ENCODE measurements around the gene AAGAB. TPM values are rescaled to one million over a fixed set of nuclear protein-coding genes. Genes with fewer than 3 reads are reported as not detected.

The AAGAB gene
- total RNA-seq, 2 experiments from 2014 or later = 14.2 to 15.6 TPM

- H3K4me3 ChIP-seq (ENCODE audit: low read length) = no peak overlapping the region
- peak overlapping the region; percentile 54 for H3K27ac Mint-ChIP-seq
- no peak overlapping the region for H3K4me3 Mint-ChIP-seq
- H3K36me3 Mint-ChIP-seq (ENCODE audit: low read depth) = peaks cover 67% of the 10 kb centered on the region
- no peak for TF ChIP-seq CTCF (IDR thresholded peaks at IDR 0.05)
- H3K9me3 Mint-ChIP-seq = no peaks in the 10 kb centered on the region
- no peak for ATAC-seq (ENCODE audit: poor library complexity)
- H3K4me1 ChIP-seq (ENCODE audit: insufficient read depth, low read length) = peaks cover 7% of the 10 kb centered on the region
- H3K27me3 ChIP-seq (ENCODE audit: control insufficient read depth in 1 of 2, insufficient read depth in 2 of 2, low read length in 2 of 2) = no peaks in the 10 kb centered on the region
- intact Hi-C loops (cut with DNase I, micrococcal nuclease) = no loop called here
- H3K9me3 ChIP-seq (ENCODE audit: control insufficient read depth in 1 of 2, insufficient read depth in 1 of 2, low read length in 2 of 2) = no peaks in the 10 kb centered on the region
- H3K36me3 ChIP-seq (ENCODE audit: insufficient read depth, low read length) = peaks cover 29% of the 10 kb centered on the region
- CTCF ChIA-PET = no interaction called here
- no peaks in the 10 kb centered on the region for H3K27me3 Mint-ChIP-seq
- POLR2A ChIA-PET = interaction anchor here (0.7 kb wide), 1 partner anchor 208 kb away, joined by 3 read pairs; no protein-coding TSS in a partner anchor
- H3K4me1 Mint-ChIP-seq (ENCODE audit: low read depth) = peaks cover 9% of the 10 kb centered on the region
- no peak for DNase-seq
- H3K27ac ChIP-seq (ENCODE audit: low read depth in 1 of 2, low read length in 2 of 2) = no peak overlapping the region
These were observed 58.2 kb downstream of the AAGAB start for GRCh38 chr15:67196222-67196621.

DNA sequence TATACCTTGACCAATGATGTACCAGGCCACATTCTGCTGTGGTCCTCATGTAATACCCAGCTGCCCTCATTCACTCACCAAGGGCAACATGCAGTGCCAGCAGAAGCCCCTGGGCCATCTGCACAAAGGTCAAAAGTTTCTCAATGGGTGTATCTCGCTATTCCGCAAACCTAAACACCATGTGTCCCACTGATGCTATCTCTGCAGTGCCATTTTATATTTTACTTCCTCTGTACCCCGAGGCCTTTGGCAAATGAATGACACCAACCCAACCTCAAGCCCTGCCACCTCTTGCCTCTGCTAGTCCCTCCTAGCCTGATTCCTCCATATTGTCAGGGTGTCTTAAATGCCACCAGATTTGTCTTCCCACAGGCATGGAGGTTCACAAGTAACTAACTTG is 59.2 kb downstream of the AAGAB start:
- no peaks in the 10 kb centered on the region for H3K27me3 ChIP-seq (ENCODE audit: control insufficient read depth in 1 of 2, insufficient read depth in 2 of 2, low read length in 2 of 2)
- ChIA-PET POLR2A (no interaction called here), CTCF (no interaction called here)
- Mint-ChIP-seq H3K27me3 (no peaks in the 10 kb centered on the region), H3K4me3 (no peak overlapping the region), H3K36me3 (ENCODE audit: low read depth) (peaks cover 65% of the 10 kb centered on the region), H3K9me3 (no peaks in the 10 kb centered on the region), H3K27ac (peak overlapping the region; percentile 48), H3K4me1 (ENCODE audit: low read depth) (peaks cover 9% of the 10 kb centered on the region)
- H3K9me3 ChIP-seq (ENCODE audit: control insufficient read depth in 1 of 2, insufficient read depth in 1 of 2, low read length in 2 of 2) = no peaks in the 10 kb centered on the region
- peaks cover 38% of the 10 kb centered on the region for H3K36me3 ChIP-seq (ENCODE audit: insufficient read depth, low read length)
- intact Hi-C loops (cut with DNase I, micrococcal nuclease) = no loop called here
- H3K27ac ChIP-seq (ENCODE audit: low read depth in 1 of 2, low read length in 2 of 2) = no peak overlapping the region
- H3K4me3 ChIP-seq (ENCODE audit: low read length) = no peak overlapping the region
- TF ChIP-seq CTCF (IDR thresholded peaks at IDR 0.05) = no peak
- ATAC-seq (ENCODE audit: poor library complexity) = no peak
- no peak for DNase-seq
- H3K4me1 ChIP-seq (ENCODE audit: insufficient read depth, low read length) = peaks cover 7% of the 10 kb centered on the region

DNA sequence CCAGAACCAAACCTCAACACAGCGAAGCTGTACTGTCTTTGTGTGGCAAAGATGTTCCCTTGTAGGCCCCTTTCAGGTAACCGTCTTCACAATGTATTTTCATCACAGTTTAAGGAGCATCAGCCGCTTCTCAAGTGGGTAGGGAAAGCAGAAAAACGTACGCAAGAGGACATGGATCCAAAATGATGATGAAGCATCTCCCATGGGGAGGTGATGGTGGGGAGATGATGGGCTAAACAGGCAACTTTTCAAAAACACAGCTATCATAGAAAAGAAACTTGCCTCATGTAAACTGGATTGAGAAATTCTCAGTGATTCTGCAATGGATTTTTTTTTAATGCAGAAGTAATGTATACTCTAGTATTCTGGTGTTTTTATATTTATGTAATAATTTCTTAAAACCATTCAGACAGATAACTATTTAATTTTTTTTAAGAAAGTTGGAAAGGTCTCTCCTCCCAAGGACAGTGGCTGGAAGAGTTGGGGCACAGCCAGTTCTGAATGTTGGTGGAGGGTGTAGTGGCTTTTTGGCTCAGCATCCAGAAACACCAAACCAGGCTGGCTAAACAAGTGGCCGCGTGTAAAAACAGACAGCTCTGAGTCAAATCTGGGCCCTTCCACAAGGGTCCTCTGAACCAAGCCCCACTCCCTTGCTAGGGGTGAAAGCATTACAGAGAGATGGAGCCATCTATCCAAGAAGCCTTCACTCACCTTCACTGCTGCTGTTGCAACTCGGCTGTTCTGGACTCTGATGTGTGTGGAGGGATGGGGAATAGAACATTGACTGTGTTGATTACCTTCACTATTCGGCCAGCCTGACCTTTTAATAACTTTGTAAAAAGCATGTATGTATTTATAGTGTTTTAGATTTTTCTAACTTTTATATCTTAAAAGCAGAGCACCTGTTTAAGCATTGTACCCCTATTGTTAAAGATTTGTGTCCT is 60.0 kb downstream of the AAGAB start:
- CTCF ChIA-PET = interaction anchor here (0.5 kb wide), 1 partner anchor 22 kb away, joined by 3 read pairs; no protein-coding TSS in a partner anchor
- no peaks in the 10 kb centered on the region for H3K27me3 Mint-ChIP-seq
- peaks cover 9% of the 10 kb centered on the region for H3K4me1 Mint-ChIP-seq (ENCODE audit: low read depth)
- peaks cover 0 to 4% of the 10 kb centered on the region in 2 experiments for H3K9me3 ChIP-seq (ENCODE audit: control insufficient read depth in 1 of 2, insufficient read depth in 1 of 2, low read length in 2 of 2)
- no peak overlapping the region for H3K4me3 ChIP-seq (ENCODE audit: low read length)
- H3K4me1 ChIP-seq (ENCODE audit: insufficient read depth, low read length) = peaks cover 7% of the 10 kb centered on the region
- no peak overlapping the region for H3K27ac ChIP-seq (ENCODE audit: low read depth in 1 of 2, low read length in 2 of 2)
- H3K9me3 Mint-ChIP-seq = no peaks in the 10 kb centered on the region
- ATAC-seq (ENCODE audit: poor library complexity) (no peak), DNase-seq (no peak)
- H3K36me3 Mint-ChIP-seq (ENCODE audit: low read depth) = peaks cover 65% of the 10 kb centered on the region
- no peaks in the 10 kb centered on the region for H3K27me3 ChIP-seq (ENCODE audit: control insufficient read depth in 1 of 2, insufficient read depth in 2 of 2, low read length in 2 of 2)
- H3K36me3 ChIP-seq (ENCODE audit: insufficient read depth, low read length) = peaks cover 47% of the 10 kb centered on the region
- H3K27ac Mint-ChIP-seq = peak overlapping the region; percentile 48
- TF ChIP-seq CTCF (IDR thresholded peaks at IDR 0.05) = no peak
- H3K4me3 Mint-ChIP-seq = no peak overlapping the region
- intact Hi-C loops (cut with DNase I, micrococcal nuclease) = no loop called here
- POLR2A ChIA-PET = interaction anchor here (0.6 kb wide), 1 partner anchor 16 kb away, joined by 3 read pairs; no protein-coding TSS in a partner anchor

Data from CD4-positive, alpha-beta T cell (primary cell).